ENCODE data around the gene WDR82. TPM values are rescaled to one million over a fixed set of nuclear protein-coding genes. Genes with fewer than 3 reads are reported as not detected.

The WDR82 gene
- total and polyA plus RNA-seq, 2 of the 4 experiments (the other 2 are of a cell fraction), result 38.1 to 68.1 TPM

GRCh38 chr3:52306978-52307377 is 28.5 kb upstream of the WDR82 start:
- no peak overlapping the region for H2AFZ ChIP-seq (replicated peaks; ENCODE audit: low read length, poor library complexity)
- H3K4ac ChIP-seq (ENCODE audit: low read depth, low read length), result no peak overlapping the region
- no peak overlapping the region for H3K18ac ChIP-seq (ENCODE audit: low read depth, low read length)
- no peaks in the 10 kb centered on the region for H3K27me3 ChIP-seq (ENCODE audit: control insufficient read depth, insufficient read depth, low read length)
- peaks cover 3% of the 10 kb centered on the region; the same call in 1 of the 2 replicates for H3K36me3 ChIP-seq (ENCODE audit: control insufficient read depth, insufficient read depth, low read length)
- H4K8ac ChIP-seq (ENCODE audit: low read depth in 2 of 2, low read length in 2 of 2), result no peak overlapping the region
- BruUV-seq (replicated peaks), result no TSS peak
- H3K4me3 ChIP-seq (ENCODE audit: insufficient read depth, low read depth, low read length), result no peak overlapping the region
- no peak overlapping the region for H2AK9ac ChIP-seq (replicated peaks; ENCODE audit: low read depth, low read length, poor library complexity)
- in situ Hi-C loops (cut with MboI; ENCODE audit: low sequenced_read_pairs) (no loop called here), intact Hi-C loops (cut with micrococcal nuclease) (no loop called here), dilution Hi-C loops (cut with HindIII; ENCODE audit: low sequenced_read_pairs, unreplicated experiment) (no loop called here)
- TF ChIP-seq POLR2A (IDR thresholded peaks at IDR 0.05; ENCODE audit: low read depth, low read length) (no peak), FOS (IDR thresholded peaks at IDR 0.05; ENCODE audit: low read depth, low read length) (no peak), MXI1 (IDR thresholded peaks at IDR 0.05; ENCODE audit: borderline replicate concordance, low read depth, low read length) (no peak), RCOR1 (IDR thresholded peaks at IDR 0.05; ENCODE audit: insufficient replicate concordance, low read length) (no peak), BHLHE40 (IDR thresholded peaks at IDR 0.05; ENCODE audit: low read depth, low read length) (no peak), USF2 (IDR thresholded peaks at IDR 0.05; ENCODE audit: low read depth, low read length) (no peak), SMC3 (IDR thresholded peaks at IDR 0.05; ENCODE audit: low read depth, low read length) (no peak), NFE2L2 (IDR thresholded peaks at IDR 0.05; ENCODE audit: low read depth, low read length) (no peak), RAD21 (IDR thresholded peaks at IDR 0.05; ENCODE audit: low read length) (no peak), MAFK (IDR thresholded peaks at IDR 0.05; ENCODE audit: low read depth, low read length) (no peak), MAZ (IDR thresholded peaks at IDR 0.05; ENCODE audit: borderline replicate concordance, low read depth, low read length) (no peak), RFX5 (IDR thresholded peaks at IDR 0.05; ENCODE audit: low read depth, low read length) (no peak), ELK1 (IDR thresholded peaks at IDR 0.05; ENCODE audit: borderline replicate concordance, low read depth, low read length) (no peak), CHD1 (IDR thresholded peaks at IDR 0.05; ENCODE audit: low read depth, low read length) (no peak)
- TF ChIP-seq, protein P1, sequence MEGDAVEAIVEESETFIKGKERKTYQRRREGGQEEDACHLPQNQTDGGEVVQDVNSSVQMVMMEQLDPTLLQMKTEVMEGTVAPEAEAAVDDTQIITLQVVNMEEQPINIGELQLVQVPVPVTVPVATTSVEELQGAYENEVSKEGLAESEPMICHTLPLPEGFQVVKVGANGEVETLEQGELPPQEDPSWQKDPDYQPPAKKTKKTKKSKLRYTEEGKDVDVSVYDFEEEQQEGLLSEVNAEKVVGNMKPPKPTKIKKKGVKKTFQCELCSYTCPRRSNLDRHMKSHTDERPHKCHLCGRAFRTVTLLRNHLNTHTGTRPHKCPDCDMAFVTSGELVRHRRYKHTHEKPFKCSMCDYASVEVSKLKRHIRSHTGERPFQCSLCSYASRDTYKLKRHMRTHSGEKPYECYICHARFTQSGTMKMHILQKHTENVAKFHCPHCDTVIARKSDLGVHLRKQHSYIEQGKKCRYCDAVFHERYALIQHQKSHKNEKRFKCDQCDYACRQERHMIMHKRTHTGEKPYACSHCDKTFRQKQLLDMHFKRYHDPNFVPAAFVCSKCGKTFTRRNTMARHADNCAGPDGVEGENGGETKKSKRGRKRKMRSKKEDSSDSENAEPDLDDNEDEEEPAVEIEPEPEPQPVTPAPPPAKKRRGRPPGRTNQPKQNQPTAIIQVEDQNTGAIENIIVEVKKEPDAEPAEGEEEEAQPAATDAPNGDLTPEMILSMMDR (conservative IDR thresholded peaks at IDR 0.05; ENCODE audit: low read depth, low read length), result no peak
- H3K9me1 ChIP-seq (ENCODE audit: insufficient read depth, low read length), result no peaks in the 10 kb centered on the region
- 60% methylated on average over 1 of the region's 4 CpGs; no CpG with 5 or more reads in 1 of the 2 experiments for WGBS, 2 experiments (ENCODE audit: extremely low coverage in 2 of 2, insufficient read length in 1 of 2)
- H3K9me3 ChIP-seq (ENCODE audit: control insufficient read depth, insufficient read depth, low read length), result no peaks in the 10 kb centered on the region
- no peak overlapping the region for H2BK15ac ChIP-seq (ENCODE audit: low read depth, low read length)
- ChIA-PET POLR2A (ENCODE audit: unreplicated experiment) (no interaction called here), CTCF (no interaction called here)
- H3K14ac ChIP-seq (replicated peaks; ENCODE audit: low read depth, low read length), result no peak overlapping the region
- no peak overlapping the region for H2BK120ac ChIP-seq (ENCODE audit: low read depth, low read length)
- ATAC-seq (ENCODE audit: low read depth), result no peak
- H4K91ac ChIP-seq (ENCODE audit: insufficient read depth, low read depth, low read length), result no peak overlapping the region
- no peak overlapping the region for H2AK5ac ChIP-seq (ENCODE audit: low read depth, low read length)
- no peak overlapping the region for H3K9ac ChIP-seq (ENCODE audit: low read depth, low read length)
- H3K79me1 ChIP-seq (ENCODE audit: low read depth in 1 of 2, low read length in 2 of 2), result no peaks in the 10 kb centered on the region
- H4K20me1 ChIP-seq (ENCODE audit: insufficient read depth, low read length), result no peaks in the 10 kb centered on the region; the same call in none of the 2 replicates
- no peak overlapping the region for H4K5ac ChIP-seq (ENCODE audit: low read depth, low read length)
- H3K56ac ChIP-seq (ENCODE audit: extremely low read depth, insufficient read depth, low read length), result no peak overlapping the region
- H3K27ac ChIP-seq (ENCODE audit: insufficient read depth, low read length), result no peak overlapping the region
- no peak overlapping the region for H2BK5ac ChIP-seq (ENCODE audit: low read depth, low read length, poor library complexity, severe bottlenecking)
- no peak overlapping the region for H3K23ac ChIP-seq (ENCODE audit: low read depth, low read length)
- no peak overlapping the region for H3K4me2 ChIP-seq (ENCODE audit: low read depth, low read length)
- no peak for DNase-seq
- no peak overlapping the region for H2BK20ac ChIP-seq (ENCODE audit: low read depth, low read length)
- peaks cover 4% of the 10 kb centered on the region; the same call in 1 of the 2 replicates for H3K4me1 ChIP-seq (ENCODE audit: control insufficient read depth, insufficient read depth, low read length)

Data from IMR-90 (cell line).